Measurements from ENCODE around the gene DNMT1. TPM values are rescaled to one million over a fixed set of nuclear protein-coding genes. Genes with fewer than 3 reads are reported as not detected.
A peak's percentile ranks its signal among the peaks of the same experiment; 100 is the strongest.

DNMT1 gene
- total and polyA plus RNA-seq, 2 donors (not counting 1 experiment from before 2014, with no cell fraction given): 53.0 to 119 TPM

- Mint-ChIP-seq H3K4me1 (peaks cover 33% of the 10 kb centered on the region), H3K4me3 (no peak overlapping the region), H3K9me3 (ENCODE audit: insufficient read depth) (no peaks in the 10 kb centered on the region), H3K27me3 (no peaks in the 10 kb centered on the region), H3K27ac (peak overlapping the region; percentile 91)
- Histone ChIP-seq H3K4me3 (ENCODE audit: control extremely low read depth in 1 of 5, extremely low read depth in 1 of 5, insufficient read depth in 1 of 5, low read depth in 2 of 5, low read length in 4 of 5) (no peak overlapping the region), H3K27me3 (replicated peaks in 1 of 4; ENCODE audit: control extremely low read depth in 1 of 4, control insufficient read depth in 3 of 4, insufficient read depth in 4 of 4, low read length in 3 of 4) (no peaks in the 10 kb centered on the region), H4K20me1 (ENCODE audit: control insufficient read depth, insufficient read depth, low read length, poor library complexity, severe bottlenecking) (no peaks in the 10 kb centered on the region), H3K4me2 (replicated peaks; ENCODE audit: low read depth, low read length, poor library complexity, severe bottlenecking) (no peak overlapping the region), H3K4me1 (ENCODE audit: control insufficient read depth in 2 of 2, insufficient read depth in 2 of 2, low read length in 2 of 2) (peaks cover 13 to 34% of the 10 kb centered on the region in 2 donors), H3K79me2 (ENCODE audit: control insufficient read depth, insufficient read depth, low read length) (peaks cover 8% of the 10 kb centered on the region), H2AFZ (ENCODE audit: insufficient read depth, low read depth, low read length, poor library complexity, severe bottlenecking) (no peak overlapping the region), H3K36me3 (replicated peaks in 1 of 2; ENCODE audit: control extremely low read depth in 1 of 2, control insufficient read depth in 1 of 2, extremely low read depth in 1 of 2, insufficient read depth in 2 of 2, low read length in 1 of 2) (peaks cover 0 to 14% of the 10 kb centered on the region in 2 experiments), H3K9ac (ENCODE audit: low read length) (no peak overlapping the region), H3K27ac (ENCODE audit: low read length in 2 of 2) (peak overlapping the region in 1 of 2 donors; percentile 59), H3K9me3 (ENCODE audit: control extremely low read depth in 1 of 3, control insufficient read depth in 2 of 3, insufficient read depth in 1 of 3, low read length in 2 of 3) (peaks cover 0 to 4% (median 4%) of the 10 kb centered on the region in 3 donors)
- TF ChIP-seq CTCF (IDR thresholded peaks at IDR 0.05) (no peak), EZH2 (IDR thresholded peaks at IDR 0.05; ENCODE audit: borderline replicate concordance, insufficient read depth, low read depth, low read length, poor library complexity, severe bottlenecking) (no peak)
- DNase-seq (no peak), ATAC-seq (ENCODE audit: low read depth) (no peak)
- CTCF ChIA-PET: no interaction called here
- intact Hi-C loops (cut with micrococcal nuclease): no loop called here
- POLR2A ChIA-PET: interaction anchor here (0.9 to 1.2 kb wide), 2 partner anchors 10 to 11 kb away, joined by 3 to 12 read pairs; partner anchors contain the start of gene ANGPTL6
- 98% methylated on average over 17 of the region's 17 CpGs for WGBS (ENCODE audit: insufficient coverage)
Observed at GRCh38 chr19:10091370-10091687, 103.4 kb downstream of the DNMT1 start.

GRCh38 chr19:10089801-10090375 is 104.9 kb downstream of the DNMT1 start:
- DNase-seq (no peak), ATAC-seq (ENCODE audit: low read depth) (no peak)
- Mint-ChIP-seq H3K27me3 (no peaks in the 10 kb centered on the region), H3K4me3 (no peak overlapping the region), H3K9me3 (ENCODE audit: insufficient read depth) (no peaks in the 10 kb centered on the region), H3K4me1 (peaks cover 32% of the 10 kb centered on the region), H3K27ac (no peak overlapping the region)
- Histone ChIP-seq H4K20me1 (ENCODE audit: control insufficient read depth, insufficient read depth, low read length, poor library complexity, severe bottlenecking) (no peaks in the 10 kb centered on the region), H3K4me1 (ENCODE audit: control insufficient read depth in 2 of 2, insufficient read depth in 2 of 2, low read length in 2 of 2) (peaks cover 6 to 31% of the 10 kb centered on the region in 2 donors), H3K9me3 (ENCODE audit: control extremely low read depth in 1 of 3, control insufficient read depth in 2 of 3, insufficient read depth in 1 of 3, low read length in 2 of 3) (no peaks in the 10 kb centered on the region), H3K36me3 (replicated peaks in 1 of 2; ENCODE audit: control extremely low read depth in 1 of 2, control insufficient read depth in 1 of 2, extremely low read depth in 1 of 2, insufficient read depth in 2 of 2, low read length in 1 of 2) (peaks cover 0 to 14% of the 10 kb centered on the region in 2 experiments), H3K9ac (ENCODE audit: low read length) (no peak overlapping the region), H3K4me3 (ENCODE audit: control extremely low read depth in 1 of 5, extremely low read depth in 1 of 5, insufficient read depth in 1 of 5, low read depth in 2 of 5, low read length in 4 of 5) (no peak overlapping the region), H3K27ac (ENCODE audit: low read length in 2 of 2) (no peak overlapping the region), H3K27me3 (replicated peaks in 1 of 4; ENCODE audit: control extremely low read depth in 1 of 4, control insufficient read depth in 3 of 4, insufficient read depth in 4 of 4, low read length in 3 of 4) (no peaks in the 10 kb centered on the region), H3K4me2 (replicated peaks; ENCODE audit: low read depth, low read length, poor library complexity, severe bottlenecking) (no peak overlapping the region), H2AFZ (ENCODE audit: insufficient read depth, low read depth, low read length, poor library complexity, severe bottlenecking) (no peak overlapping the region), H3K79me2 (ENCODE audit: control insufficient read depth, insufficient read depth, low read length) (peaks cover 9% of the 10 kb centered on the region)
- whole genome bisulfite sequencing (ENCODE audit: insufficient coverage): 94% methylated on average over 13 of the region's 15 CpGs
- POLR2A ChIA-PET: no interaction called here
- intact Hi-C loops (cut with micrococcal nuclease): loop anchor here (5.0 to 10.0 kb wide), 2 partner anchors 32 to 105 kb away; partner anchors contain the start of gene DNMT1
- TF ChIP-seq EZH2 (IDR thresholded peaks at IDR 0.05; ENCODE audit: borderline replicate concordance, insufficient read depth, low read depth, low read length, poor library complexity, severe bottlenecking): no peak
- TF ChIP-seq CTCF (IDR thresholded peaks at IDR 0.05): no peak
- CTCF ChIA-PET: no interaction called here
